Body of pancreas (tissue), 4 donors: Measurements from ENCODE around the gene RELN.

Experiments used
- CTCF ChIP-seq, 7 experiments: fragments of 450-650 bp in 4 of 7; fragments of 200-600 bp in 3 of 7; sonication (generic) in 3 of 7; IDR thresholded peaks; one replicate each; pipeline ENCODE4 v1.5.1; 2016 to 2019; ENCODE audit warnings: antibody characterized with exemption in 7 of 7
- POLR2A ChIP-seq, 3 donors: fragments of 450-650 bp; IDR thresholded peaks; one replicate each; pipeline ENCODE4 v1.6.1; 2016; ENCODE audit warnings: antibody characterized with exemption in 3 of 3, mild to moderate bottlenecking in 2 of 3

GRCh38 chr7:103705542-103705941 lies 283.9 kb downstream of the RELN start:
- no peak for TF ChIP-seq CTCF (IDR thresholded peaks at IDR 0.05)
- TF ChIP-seq POLR2A (IDR thresholded peaks at IDR 0.05): no peak
